Inflammatory macrophage treated with lipopolysaccharide for 4 hours (primary cell): ENCODE results near the gene FA2H.
"Not testable (repeated sequence)": the region's sequence is repeated elsewhere in the genome, so short reads cannot be mapped to it uniquely, and the experiment has no call there.

ENCODE experiments used
- DNase-seq: peaks from one replicate; pipeline ENCODE4 v3.0.0-alpha.2; 2020

Gene FA2H

GRCh38 chr16:74774223-74775139 lies at the start of gene FA2H:
FA2H (minus strand) TSS chr16:74774820; CDS start chr16:74774755, 65 bp downstream.
- DNase-seq = peak; percentile 43

- DNase-seq = no peak
Observed at GRCh38 chr16:74817851-74818250, 43.2 kb upstream of the FA2H start.

- DNase-seq = peak; percentile 60
Observed at GRCh38 chr16:74813109-74813641, 38.6 kb upstream of the FA2H start.

- no peak for DNase-seq
Observed at GRCh38 chr16:74811911-74812310, 37.3 kb upstream of the FA2H start.

GRCh38 chr16:74811216-74811615 lies 36.6 kb upstream of the FA2H start:
- DNase-seq = not testable (repeated sequence)

GRCh38 chr16:74807052-74807646 lies 32.5 kb upstream of the FA2H start:
- DNase-seq = no peak

- no peak for DNase-seq
Observed at GRCh38 chr16:74800216-74800871, 25.7 kb upstream of the FA2H start.

- no peak for DNase-seq
Observed at GRCh38 chr16:74797414-74797813, 22.8 kb upstream of the FA2H start.

- no peak for DNase-seq
Observed at GRCh38 chr16:74795104-74795503, 20.5 kb upstream of the FA2H start.

GRCh38 chr16:74794668-74795067 lies 20.0 kb upstream of the FA2H start:
- no peak for DNase-seq

- DNase-seq = no peak
Observed at GRCh38 chr16:74793571-74793970, 19.0 kb upstream of the FA2H start.

- DNase-seq = no peak
Observed at GRCh38 chr16:74792225-74792624, 17.6 kb upstream of the FA2H start.

GRCh38 chr16:74791749-74792148 lies 17.1 kb upstream of the FA2H start:
- DNase-seq = not testable (repeated sequence)

- DNase-seq = no peak
Observed at GRCh38 chr16:74788108-74788507, 13.5 kb upstream of the FA2H start.

GRCh38 chr16:74785031-74785430 lies 10.4 kb upstream of the FA2H start:
- DNase-seq = no peak

- DNase-seq = no peak
Observed at GRCh38 chr16:74778646-74779045, 4.0 kb upstream of the FA2H start.

GRCh38 chr16:74776926-74777325 lies 2.3 kb upstream of the FA2H start:
- no peak for DNase-seq

GRCh38 chr16:74775255-74775654 lies 635 bp upstream of the FA2H start:
- DNase-seq = no peak

- no peak for DNase-seq
Observed at GRCh38 chr16:74773446-74774222, 986 bp downstream of the FA2H start.

GRCh38 chr16:74771656-74772315 lies 2.8 kb downstream of the FA2H start:
- peak; percentile 33 for DNase-seq

- no peak for DNase-seq
Observed at GRCh38 chr16:74770831-74771526, 3.6 kb downstream of the FA2H start.
